DOHH2 (cell line): Measurements from ENCODE around the gene TAPT1.

ENCODE experiments used
- H3F3A ChIP-seq: fragments of 200-600 bp; sonication (generic), shearing (Covaris generic); 2 replicates; pipeline ENCODE4 v1.6.0; 2016; ENCODE audit warnings: antibody characterized with exemption, mild to moderate bottlenecking; ENCODE audit not compliant: control insufficient read depth, insufficient read depth
- H3K27ac ChIP-seq: fragments of 200-600 bp; sonication (generic); 2 replicates; pipeline ENCODE4 v1.5.1; 2014; ENCODE audit warnings: low read depth, mild to moderate bottlenecking, low read length, moderate library complexity
- H3K27me3 ChIP-seq: fragments of 200-600 bp; sonication (generic); 2 replicates; pipeline ENCODE4 v1.6.1; 2014; ENCODE audit warnings: mild to moderate bottlenecking, low read length, mixed read lengths; ENCODE audit not compliant: control insufficient read depth
- H3K36me3 ChIP-seq: fragments of 200-600 bp; sonication (generic); 2 replicates; pipeline ENCODE4 v1.6.1; 2014; ENCODE audit warnings: mild to moderate bottlenecking, low read length, moderate library complexity, mixed read lengths; ENCODE audit not compliant: control insufficient read depth
- H3K4me1 ChIP-seq: fragments of 200-600 bp; sonication (generic); 2 replicates; pipeline ENCODE4 v1.6.1; 2014; ENCODE audit warnings: mild to moderate bottlenecking, low read length, mixed read lengths; ENCODE audit not compliant: control insufficient read depth
- H3K4me2 ChIP-seq: fragments of 200-600 bp; sonication (generic); 2 replicates; pipeline ENCODE4 v1.6.0; 2014; ENCODE audit warnings: mild to moderate bottlenecking, low read length, moderate library complexity
- H3K4me3 ChIP-seq: fragments of 200-600 bp; sonication (generic); 2 replicates; pipeline ENCODE4 v1.5.1; 2014; ENCODE audit warnings: mild to moderate bottlenecking, low read length, mixed read lengths
- H3K79me2 ChIP-seq: fragments of 200-600 bp; sonication (generic); 2 replicates; pipeline ENCODE4 v1.6.1; 2014; ENCODE audit warnings: mild to moderate bottlenecking, low read length, mixed read lengths; ENCODE audit not compliant: control insufficient read depth
- H3K9me2 ChIP-seq: fragments of 200-600 bp; sonication (generic); replicated peaks from 2 replicates; pipeline ENCODE4 v1.6.1; 2014; ENCODE audit warnings: mild to moderate bottlenecking, low read length, mixed read lengths; ENCODE audit not compliant: control insufficient read depth
- H3K9me3 ChIP-seq: fragments of 200-600 bp; sonication (generic); 2 replicates; pipeline ENCODE4 v1.6.1; 2014; ENCODE audit warnings: antibody characterized with exemption, low read length, mixed read lengths; ENCODE audit not compliant: control insufficient read depth, insufficient read depth
- H4K20me1 ChIP-seq: fragments of 200-600 bp; sonication (generic); 2 replicates; pipeline ENCODE4 v1.6.0; 2014; ENCODE audit warnings: low read depth, mild to moderate bottlenecking, antibody characterized with exemption, low read length, moderate library complexity; ENCODE audit not compliant: control insufficient read depth, insufficient read depth
- EZH2phosphoT487 ChIP-seq: fragments of 200-600 bp; sonication (generic); IDR thresholded peaks from 2 replicates; pipeline ENCODE4 v1.6.1; 2017; ENCODE audit warnings: borderline replicate concordance, mild to moderate bottlenecking, antibody characterized with exemption, low read length, moderate library complexity, mixed read lengths
- TF ChIP-seq, protein P1 (sequence below): fragments of 200-600 bp; sonication (generic); IDR thresholded peaks from one replicate; pipeline ENCODE4 v1.5.1; 2014; ENCODE audit warnings: antibody characterized with exemption, mild to moderate bottlenecking, low read depth, low read length; ENCODE audit not compliant: poor library complexity, severe bottlenecking

TAPT1 gene

DNA sequence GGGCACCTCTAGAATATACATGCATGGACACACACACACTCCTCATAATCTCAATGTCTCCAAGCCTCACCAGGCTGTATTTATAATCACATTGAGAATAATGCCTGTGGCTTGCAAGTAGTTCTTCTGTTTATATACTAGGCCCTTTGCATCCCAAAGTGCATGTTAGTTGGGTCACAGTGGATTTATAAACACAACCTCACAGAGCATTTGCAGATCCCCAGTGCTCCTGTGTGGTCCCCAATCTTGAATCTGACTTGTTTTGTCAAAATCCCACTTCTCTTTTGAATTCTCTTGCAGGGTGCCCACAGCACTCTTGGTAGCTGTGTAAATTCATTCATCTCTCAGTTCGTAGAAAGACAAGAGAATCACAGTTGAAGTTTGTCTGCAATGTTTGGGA, 92.9 kb downstream of the TAPT1 start:
- Histone ChIP-seq H3F3A (no peaks in the 10 kb centered on the region), H3K79me2 (no peaks in the 10 kb centered on the region), H3K36me3 (no peaks in the 10 kb centered on the region), H3K9me2 (no peaks in the 10 kb centered on the region), H3K27ac (no peak overlapping the region), H4K20me1 (no peaks in the 10 kb centered on the region), H3K4me1 (no peaks in the 10 kb centered on the region), H3K4me3 (no peak overlapping the region), H3K9me3 (no peaks in the 10 kb centered on the region), H3K27me3 (no peaks in the 10 kb centered on the region), H3K4me2 (no peak overlapping the region)
- TF ChIP-seq, protein P1, sequence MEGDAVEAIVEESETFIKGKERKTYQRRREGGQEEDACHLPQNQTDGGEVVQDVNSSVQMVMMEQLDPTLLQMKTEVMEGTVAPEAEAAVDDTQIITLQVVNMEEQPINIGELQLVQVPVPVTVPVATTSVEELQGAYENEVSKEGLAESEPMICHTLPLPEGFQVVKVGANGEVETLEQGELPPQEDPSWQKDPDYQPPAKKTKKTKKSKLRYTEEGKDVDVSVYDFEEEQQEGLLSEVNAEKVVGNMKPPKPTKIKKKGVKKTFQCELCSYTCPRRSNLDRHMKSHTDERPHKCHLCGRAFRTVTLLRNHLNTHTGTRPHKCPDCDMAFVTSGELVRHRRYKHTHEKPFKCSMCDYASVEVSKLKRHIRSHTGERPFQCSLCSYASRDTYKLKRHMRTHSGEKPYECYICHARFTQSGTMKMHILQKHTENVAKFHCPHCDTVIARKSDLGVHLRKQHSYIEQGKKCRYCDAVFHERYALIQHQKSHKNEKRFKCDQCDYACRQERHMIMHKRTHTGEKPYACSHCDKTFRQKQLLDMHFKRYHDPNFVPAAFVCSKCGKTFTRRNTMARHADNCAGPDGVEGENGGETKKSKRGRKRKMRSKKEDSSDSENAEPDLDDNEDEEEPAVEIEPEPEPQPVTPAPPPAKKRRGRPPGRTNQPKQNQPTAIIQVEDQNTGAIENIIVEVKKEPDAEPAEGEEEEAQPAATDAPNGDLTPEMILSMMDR, result no peak
- TF ChIP-seq EZH2phosphoT487, result no peak

DNA sequence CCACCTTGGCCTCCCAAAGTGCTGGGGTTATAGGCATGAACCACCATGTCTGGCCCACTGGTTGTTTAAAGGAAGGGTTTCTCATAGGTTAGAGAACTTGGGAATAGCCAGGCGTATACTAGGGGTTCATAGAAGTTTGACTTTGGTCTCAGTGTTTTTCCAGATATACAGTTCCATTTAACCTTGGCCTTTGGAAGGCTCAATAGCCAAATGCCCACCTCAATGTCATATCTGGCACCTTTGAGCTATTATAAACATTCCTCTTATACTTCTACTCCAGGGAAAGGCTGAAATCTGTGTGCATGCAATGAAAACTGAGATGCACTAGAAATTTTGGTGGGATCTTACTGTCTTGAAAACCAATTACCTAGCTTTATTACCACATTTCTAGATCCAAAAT, 95.0 kb downstream of the TAPT1 start:
- Histone ChIP-seq H3K27ac (no peak overlapping the region), H3K4me2 (no peak overlapping the region), H3K9me2 (no peaks in the 10 kb centered on the region), H4K20me1 (no peaks in the 10 kb centered on the region), H3K4me3 (no peak overlapping the region), H3K79me2 (no peaks in the 10 kb centered on the region), H3K36me3 (no peaks in the 10 kb centered on the region), H3K9me3 (no peaks in the 10 kb centered on the region), H3K4me1 (no peaks in the 10 kb centered on the region), H3F3A (no peaks in the 10 kb centered on the region), H3K27me3 (no peaks in the 10 kb centered on the region)
- TF ChIP-seq, protein P1, result no peak
- no peak for TF ChIP-seq EZH2phosphoT487

DNA sequence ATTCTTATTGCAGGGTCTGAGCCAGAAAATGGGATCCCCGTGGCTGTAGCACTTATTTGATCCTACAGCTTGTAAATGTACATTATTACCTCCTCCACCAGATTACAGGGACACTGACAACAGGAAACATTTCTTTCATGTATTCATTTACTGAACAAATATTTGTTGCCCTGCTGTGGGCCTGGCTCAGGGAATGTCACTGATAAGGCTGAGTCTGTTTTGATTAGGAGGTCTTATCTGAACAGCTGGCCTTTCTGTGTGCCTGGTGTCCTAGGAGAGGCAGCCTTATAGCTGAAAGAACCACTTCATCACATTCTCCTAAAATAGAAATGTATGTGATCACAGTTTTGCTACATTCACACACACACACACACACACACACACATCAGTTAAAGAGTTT, 96.9 kb downstream of the TAPT1 start:
- no peak overlapping the region for H3K27ac ChIP-seq
- no peaks in the 10 kb centered on the region for H3K4me1 ChIP-seq
- H3K36me3 ChIP-seq, result no peaks in the 10 kb centered on the region
- H3K79me2 ChIP-seq, result no peaks in the 10 kb centered on the region
- no peaks in the 10 kb centered on the region for H3K9me2 ChIP-seq
- H3K9me3 ChIP-seq, result no peaks in the 10 kb centered on the region
- H3K4me3 ChIP-seq, result no peak overlapping the region
- H3K27me3 ChIP-seq, result 0 out of 2 replicates have a peak, but pooled peaks cover 5% of the 10 kb centered on the region
- H3F3A ChIP-seq, result no peaks in the 10 kb centered on the region
- TF ChIP-seq EZH2phosphoT487, result no peak
- TF ChIP-seq, protein P1, result no peak
- H3K4me2 ChIP-seq, result no peak overlapping the region
- no peaks in the 10 kb centered on the region for H4K20me1 ChIP-seq

DNA sequence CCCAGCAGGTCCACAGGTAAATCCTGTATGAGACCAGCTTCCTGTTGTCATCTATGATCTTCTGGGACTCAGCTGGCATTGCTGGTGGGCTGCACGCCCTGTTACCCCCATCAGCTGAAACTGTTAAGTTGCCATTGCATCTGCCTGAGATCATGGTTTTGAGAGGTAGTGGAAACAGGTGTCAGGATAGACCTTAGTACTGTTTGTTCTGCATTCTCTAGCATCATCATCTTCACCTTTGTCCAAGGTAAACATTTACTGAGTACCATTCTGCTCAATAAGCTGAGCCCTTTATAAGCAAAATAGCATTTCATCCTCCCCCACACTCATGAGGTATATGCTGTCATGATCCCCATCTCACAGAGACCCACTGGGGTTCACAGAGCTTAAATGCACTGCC, 99.6 kb downstream of the TAPT1 start:
- Histone ChIP-seq H4K20me1 (no peaks in the 10 kb centered on the region), H3K4me2 (no peak overlapping the region), H3K4me3 (no peak overlapping the region), H3K9me3 (no peaks in the 10 kb centered on the region), H3K27me3 (0 out of 2 replicates have a peak, but pooled peaks cover 10% of the 10 kb centered on the region), H3K79me2 (no peaks in the 10 kb centered on the region), H3K4me1 (no peaks in the 10 kb centered on the region), H3K9me2 (no peaks in the 10 kb centered on the region), H3K27ac (no peak overlapping the region), H3F3A (no peaks in the 10 kb centered on the region), H3K36me3 (no peaks in the 10 kb centered on the region)
- TF ChIP-seq, protein P1, result no peak
- TF ChIP-seq EZH2phosphoT487, result no peak
